ENCODE results near the gene FNDC3B.

GRCh38 chr3:172199850-172200369, 160.5 kb downstream of the FNDC3B start:
- no peak for TF ChIP-seq CTCF (IDR thresholded peaks at IDR 0.05)
- no peak for TF ChIP-seq POLR2A (IDR thresholded peaks at IDR 0.05)
- TF ChIP-seq EP300 (IDR thresholded peaks at IDR 0.05), result no peak
- no peak for TF ChIP-seq POLR2AphosphoS5 (IDR thresholded peaks at IDR 0.05)
